GM21447 (cell line): Measurements from ENCODE around the gene CITED4.

Experiments
- ATAC-seq: cut with Tn5 transposase; IDR thresholded peaks from one replicate; pipeline ENCODE4 v1.9.1; 2021; ENCODE audit not compliant: unreplicated experiment

CITED4 gene

GRCh38 chr1:40853885-40854170 is 8.3 kb downstream of the CITED4 start:
- no peak for ATAC-seq

GRCh38 chr1:40853113-40853884 is 8.9 kb downstream of the CITED4 start:
- no peak for ATAC-seq

GRCh38 chr1:40851643-40852042 is 10.5 kb downstream of the CITED4 start:
- ATAC-seq, result no peak

GRCh38 chr1:40849801-40850592 is 12.2 kb downstream of the CITED4 start:
- no peak for ATAC-seq

- no peak for ATAC-seq
These were observed 13.5 kb downstream of the CITED4 start for GRCh38 chr1:40848530-40849189.

- no peak for ATAC-seq
These were observed 15.0 kb downstream of the CITED4 start for GRCh38 chr1:40847023-40847745.

GRCh38 chr1:40845895-40846294 is 16.3 kb downstream of the CITED4 start:
- no peak for ATAC-seq

GRCh38 chr1:40844887-40845878 is 17.0 kb downstream of the CITED4 start:
- no peak for ATAC-seq

- ATAC-seq, result no peak
These were observed 18.1 kb downstream of the CITED4 start for GRCh38 chr1:40844079-40844478.

- ATAC-seq, result no peak
These were observed 19.5 kb downstream of the CITED4 start for GRCh38 chr1:40842691-40843090.

- no peak for ATAC-seq
These were observed 20.0 kb downstream of the CITED4 start for GRCh38 chr1:40842207-40842606.

GRCh38 chr1:40841602-40842001 is 20.6 kb downstream of the CITED4 start:
- no peak for ATAC-seq

GRCh38 chr1:40840526-40841323 is 21.4 kb downstream of the CITED4 start:
- ATAC-seq, result no peak

GRCh38 chr1:40839943-40840335 is 22.2 kb downstream of the CITED4 start:
- ATAC-seq, result no peak

- ATAC-seq, result no peak
These were observed 22.9 kb downstream of the CITED4 start for GRCh38 chr1:40838980-40839942.

GRCh38 chr1:40838045-40838979 is 23.9 kb downstream of the CITED4 start:
- ATAC-seq, result no peak

GRCh38 chr1:40837601-40838000 is 24.6 kb downstream of the CITED4 start:
- ATAC-seq, result no peak
